Neural progenitor cell (in vitro differentiated cells): Measurements from ENCODE around the gene ZNF91.

Source experiments
- EZH2 ChIP-seq: fragments of 200-600 bp; sonication (generic); IDR thresholded peaks from 2 replicates; pipeline ENCODE4 v1.6.1; 2017; ENCODE audit warnings: antibody characterized with exemption, mild to moderate bottlenecking, moderate library complexity
- EZH2phosphoT487 ChIP-seq: fragments of 200-600 bp; sonication (generic); IDR thresholded peaks from 2 replicates; pipeline ENCODE4 v1.6.1; 2017; ENCODE audit warnings: antibody characterized with exemption
- TF ChIP-seq, protein P1 (sequence below): fragments of 200-600 bp; sonication (generic); IDR thresholded peaks from 2 replicates; pipeline ENCODE4 v1.5.1; 2017; ENCODE audit warnings: antibody characterized with exemption, mild to moderate bottlenecking

DNA sequence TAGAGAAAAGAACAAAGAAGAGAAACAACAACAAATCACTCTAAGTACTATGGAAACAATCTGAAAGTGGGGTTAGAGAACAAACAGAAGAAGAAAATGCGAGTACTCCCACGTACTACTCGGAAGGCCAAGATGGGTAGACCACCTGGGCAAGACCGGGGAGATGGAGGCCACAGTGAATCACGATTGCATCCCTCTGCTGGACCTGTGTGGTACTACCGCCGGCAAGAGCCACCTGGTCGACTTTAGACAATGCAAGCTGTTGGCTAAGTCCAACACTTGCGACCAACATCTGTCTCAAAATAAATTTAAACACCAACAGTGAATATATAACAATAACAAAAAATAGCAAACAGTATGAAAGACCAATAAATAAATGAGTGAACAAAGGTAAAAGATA, 45.5 kb upstream of the ZNF91 start:
- TF ChIP-seq, protein P1, sequence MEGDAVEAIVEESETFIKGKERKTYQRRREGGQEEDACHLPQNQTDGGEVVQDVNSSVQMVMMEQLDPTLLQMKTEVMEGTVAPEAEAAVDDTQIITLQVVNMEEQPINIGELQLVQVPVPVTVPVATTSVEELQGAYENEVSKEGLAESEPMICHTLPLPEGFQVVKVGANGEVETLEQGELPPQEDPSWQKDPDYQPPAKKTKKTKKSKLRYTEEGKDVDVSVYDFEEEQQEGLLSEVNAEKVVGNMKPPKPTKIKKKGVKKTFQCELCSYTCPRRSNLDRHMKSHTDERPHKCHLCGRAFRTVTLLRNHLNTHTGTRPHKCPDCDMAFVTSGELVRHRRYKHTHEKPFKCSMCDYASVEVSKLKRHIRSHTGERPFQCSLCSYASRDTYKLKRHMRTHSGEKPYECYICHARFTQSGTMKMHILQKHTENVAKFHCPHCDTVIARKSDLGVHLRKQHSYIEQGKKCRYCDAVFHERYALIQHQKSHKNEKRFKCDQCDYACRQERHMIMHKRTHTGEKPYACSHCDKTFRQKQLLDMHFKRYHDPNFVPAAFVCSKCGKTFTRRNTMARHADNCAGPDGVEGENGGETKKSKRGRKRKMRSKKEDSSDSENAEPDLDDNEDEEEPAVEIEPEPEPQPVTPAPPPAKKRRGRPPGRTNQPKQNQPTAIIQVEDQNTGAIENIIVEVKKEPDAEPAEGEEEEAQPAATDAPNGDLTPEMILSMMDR = peak; percentile 29
- no peak for TF ChIP-seq EZH2phosphoT487
- TF ChIP-seq EZH2 = no peak
